Measurements from ENCODE around the gene ACVR1C. TPM values are rescaled to one million over a fixed set of nuclear protein-coding genes. Genes with fewer than 3 reads are reported as not detected.
A peak's percentile ranks its signal among the peaks of the same experiment; 100 is the strongest.
"Not testable (repeated sequence)": the region's sequence is repeated elsewhere in the genome, so short reads cannot be mapped to it uniquely, and the experiment has no call there.

The ACVR1C gene
- total and polyA plus RNA-seq, 5 experiments from 2014 or later: 0.67 to 4.7 (median 1.9) TPM

DNA sequence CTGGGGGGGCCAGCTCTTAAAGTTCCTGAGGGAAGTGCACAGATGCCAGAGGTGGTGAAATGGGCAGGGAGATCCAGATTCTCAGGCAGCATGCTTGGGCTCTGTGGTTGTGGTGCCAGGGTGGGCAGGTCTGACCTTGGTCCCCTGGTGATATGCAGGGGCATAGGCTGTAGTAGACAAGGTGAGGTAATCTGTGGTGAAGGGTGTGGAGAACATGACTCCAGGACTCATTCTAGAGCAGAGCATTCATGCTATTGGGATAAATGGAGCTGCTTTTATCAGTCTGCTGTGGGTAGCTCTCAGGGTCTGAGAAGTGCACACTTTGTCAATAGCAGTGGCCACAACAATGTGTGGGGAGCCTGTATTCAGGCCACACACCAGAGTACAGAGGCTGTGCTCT, 16.9 kb downstream of the ACVR1C start:
- H3K36me3 Mint-ChIP-seq: peaks cover 2 to 30% (median 10%) of the 10 kb centered on the region in 3 donors
- peaks cover 0 to 20% (median 10%) of the 10 kb centered on the region in 9 donors for H3K9me3 Mint-ChIP-seq
- no peak overlapping the region for H3K4me3 Mint-ChIP-seq
- no peak for DNase-seq
- H3K4me1 Mint-ChIP-seq: peaks cover 0 to 2% (median 0%) of the 10 kb centered on the region in 4 donors
- peaks cover 0 to 12% (median 9%) of the 10 kb centered on the region in 5 donors for H3K27me3 Mint-ChIP-seq
- H3K27ac Mint-ChIP-seq: no peak overlapping the region
- ATAC-seq: no peak
- POLR2A ChIA-PET: no interaction called here

DNA sequence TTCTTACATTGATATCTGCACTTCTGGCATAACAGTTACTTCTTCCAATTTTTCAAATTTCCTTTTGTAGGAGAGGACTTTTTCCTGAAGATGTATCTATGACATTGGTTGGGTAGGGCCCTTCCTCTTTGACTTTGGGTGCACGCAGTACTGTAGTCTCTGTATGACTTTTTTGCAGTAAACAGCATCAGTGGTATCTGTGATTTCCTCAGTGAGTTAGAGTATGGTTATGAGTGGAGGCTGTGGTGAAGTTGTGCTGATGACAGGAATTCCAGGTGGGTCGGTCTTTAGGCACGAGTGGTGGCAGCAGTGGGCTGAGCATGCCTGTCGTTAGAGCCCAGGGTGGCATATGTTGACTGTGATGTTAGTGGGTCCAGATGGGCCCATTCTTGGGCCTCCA, 17.6 kb downstream of the ACVR1C start:
- Mint-ChIP-seq H3K36me3 (peaks cover 2 to 26% (median 10%) of the 10 kb centered on the region in 3 donors), H3K27me3 (peaks cover 0 to 8% (median 4%) of the 10 kb centered on the region in 5 donors), H3K4me3 (no peak overlapping the region), H3K4me1 (peaks cover 0 to 2% (median 0%) of the 10 kb centered on the region in 4 donors), H3K27ac (no peak overlapping the region), H3K9me3 (peaks cover 0 to 20% (median 10%) of the 10 kb centered on the region in 9 donors)
- POLR2A ChIA-PET: no interaction called here
- ATAC-seq: no peak
- DNase-seq: no peak

DNA sequence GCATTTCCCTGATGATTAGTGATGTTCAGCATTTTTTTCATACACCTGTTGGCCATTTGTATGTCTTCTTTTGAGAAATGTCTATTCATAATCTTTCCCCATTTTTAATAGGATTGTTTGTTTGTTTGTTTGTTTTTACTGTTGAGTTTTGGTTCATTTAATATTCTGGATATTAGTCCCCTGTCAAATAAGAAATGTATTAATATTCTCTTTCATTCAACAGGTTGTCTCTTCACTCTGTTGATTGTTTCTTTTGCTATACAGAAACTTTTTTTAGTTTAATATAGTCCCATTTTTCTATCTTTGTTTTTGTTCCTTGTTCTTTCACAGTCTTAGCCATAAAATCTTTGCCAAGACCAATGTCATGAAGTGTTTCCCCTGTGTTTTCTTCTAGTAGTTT, 22.1 kb downstream of the ACVR1C start:
- POLR2A ChIA-PET: no interaction called here

DNA sequence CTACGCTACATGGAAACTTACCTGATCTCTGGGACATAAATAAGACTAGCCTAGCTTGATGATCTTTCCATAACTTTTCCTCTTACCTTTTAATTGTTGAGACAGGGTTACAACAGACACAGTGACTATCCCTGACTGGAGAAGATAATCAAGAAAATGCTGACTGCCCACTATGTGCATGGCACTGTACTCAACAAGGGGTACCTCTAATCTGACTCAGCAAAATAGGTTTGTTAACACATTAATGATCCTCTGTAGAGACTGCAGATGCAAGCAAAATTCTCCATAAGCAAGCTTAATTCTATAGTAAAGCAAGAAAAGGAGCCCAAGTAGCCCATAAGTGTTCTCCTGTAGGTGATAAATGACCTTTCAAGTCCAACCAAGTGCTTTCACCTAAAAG, 25.5 kb downstream of the ACVR1C start:
- H3K36me3 Mint-ChIP-seq: no peaks in the 10 kb centered on the region
- no peak for ATAC-seq
- H3K4me1 Mint-ChIP-seq: no peaks in the 10 kb centered on the region
- no peaks in the 10 kb centered on the region for H3K9me3 Mint-ChIP-seq
- no peak for DNase-seq
- POLR2A ChIA-PET: no interaction called here
- no peak overlapping the region for H3K27ac Mint-ChIP-seq
- H3K27me3 Mint-ChIP-seq: peaks cover 0 to 4% (median 0%) of the 10 kb centered on the region in 5 donors
- H3K4me3 Mint-ChIP-seq: no peak overlapping the region

More for the DNA sequence above, 22.1 kb downstream of the ACVR1C start:
- Mint-ChIP-seq H3K4me3 (no peak overlapping the region), H3K4me1 (peaks cover 0 to 2% (median 0%) of the 10 kb centered on the region in 4 donors), H3K27me3 (peaks cover 0 to 4% (median 0%) of the 10 kb centered on the region in 5 donors), H3K27ac (no peak overlapping the region), H3K9me3 (peaks cover 0 to 18% (median 9%) of the 10 kb centered on the region in 9 donors), H3K36me3 (peaks cover 2 to 16% (median 10%) of the 10 kb centered on the region in 3 donors)
- ATAC-seq (no peak), DNase-seq (no peak)

DNA sequence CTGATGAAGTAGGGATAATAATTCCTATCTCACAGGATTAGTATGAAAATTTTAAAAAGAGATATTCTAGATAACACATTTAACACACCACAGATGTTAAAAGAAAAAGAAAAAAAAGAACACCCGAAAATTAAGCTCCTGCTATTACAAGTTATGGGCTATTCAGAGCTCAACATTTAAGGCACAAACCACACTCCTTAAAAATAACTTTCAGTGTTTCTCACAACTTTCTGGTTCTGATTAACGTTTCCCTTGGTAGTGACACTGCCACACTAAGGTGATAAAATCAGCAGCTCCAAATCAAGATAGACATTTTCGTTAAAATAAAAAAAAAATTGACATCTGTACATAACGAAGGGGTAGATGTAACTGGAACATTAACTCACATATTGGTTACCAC, 26.9 kb downstream of the ACVR1C start:
- ATAC-seq: no peak

DNA sequence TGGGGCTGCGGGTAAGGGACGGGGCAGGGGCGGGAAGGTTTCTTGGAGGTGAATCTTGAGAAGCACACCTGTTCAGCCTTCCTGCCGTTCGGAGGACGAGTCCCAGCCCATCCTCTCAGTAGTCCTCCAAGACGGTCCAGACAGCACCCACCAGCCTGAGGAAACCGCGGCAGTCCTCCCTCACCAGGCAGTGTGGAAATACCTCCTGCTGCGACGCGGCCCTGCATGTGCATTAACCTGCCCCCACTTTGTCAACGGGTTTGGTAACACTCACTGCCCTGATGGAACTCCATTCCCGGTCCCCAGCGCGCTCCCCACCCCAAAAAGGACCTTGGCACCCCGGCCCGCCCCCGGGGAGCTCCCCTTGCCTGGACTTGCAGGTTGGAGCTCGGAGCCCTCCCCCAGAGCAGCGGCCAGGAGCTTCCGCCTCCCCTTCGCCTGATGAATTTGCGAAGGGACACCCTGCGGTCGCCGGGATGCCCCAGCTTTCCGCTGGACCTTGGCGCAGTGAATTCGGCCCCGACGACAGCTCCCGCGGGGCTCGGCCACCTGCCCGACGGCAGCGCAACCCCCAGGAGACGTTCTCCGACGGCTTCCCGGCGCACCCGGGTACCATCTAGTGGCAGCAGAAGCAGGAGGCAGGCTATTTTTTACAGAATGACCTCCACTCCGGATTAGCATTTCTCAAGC, 31.5 kb downstream of the ACVR1C start:
- POLR2A ChIA-PET: interaction anchor here (0.7 to 1.6 kb wide), 4 partner anchors 31 to 295 kb away, joined by 3 to 9 read pairs (median 4); partner anchors contain the start of genes ACVR1C and ERMN
- H3K27me3 Mint-ChIP-seq: peaks cover 0 to 12% (median 0%) of the 10 kb centered on the region in 5 donors
- H3K4me1 Mint-ChIP-seq: peaks cover 4 to 11% (median 9%) of the 10 kb centered on the region in 4 donors
- no peaks in the 10 kb centered on the region for H3K36me3 Mint-ChIP-seq
- peak overlapping the region; percentile 59 to 84 (median 70) for H3K4me3 Mint-ChIP-seq
- H3K9me3 Mint-ChIP-seq: no peaks in the 10 kb centered on the region
- peak; percentile 26 to 79 (median 53) for DNase-seq
- peak; percentile 87 to 93 for ATAC-seq
- peak overlapping the region in 1 of 10 donors; percentile 63 for H3K27ac Mint-ChIP-seq

More for the DNA sequence above, 26.9 kb downstream of the ACVR1C start:
- no peaks in the 10 kb centered on the region for H3K9me3 Mint-ChIP-seq
- no peak for DNase-seq
- no peak overlapping the region for H3K4me3 Mint-ChIP-seq
- no peak overlapping the region for H3K27ac Mint-ChIP-seq
- H3K4me1 Mint-ChIP-seq: peaks cover 0 to 6% (median 3%) of the 10 kb centered on the region in 4 donors
- POLR2A ChIA-PET: no interaction called here
- no peaks in the 10 kb centered on the region for H3K36me3 Mint-ChIP-seq
- peaks cover 0 to 7% (median 0%) of the 10 kb centered on the region in 5 donors for H3K27me3 Mint-ChIP-seq

DNA sequence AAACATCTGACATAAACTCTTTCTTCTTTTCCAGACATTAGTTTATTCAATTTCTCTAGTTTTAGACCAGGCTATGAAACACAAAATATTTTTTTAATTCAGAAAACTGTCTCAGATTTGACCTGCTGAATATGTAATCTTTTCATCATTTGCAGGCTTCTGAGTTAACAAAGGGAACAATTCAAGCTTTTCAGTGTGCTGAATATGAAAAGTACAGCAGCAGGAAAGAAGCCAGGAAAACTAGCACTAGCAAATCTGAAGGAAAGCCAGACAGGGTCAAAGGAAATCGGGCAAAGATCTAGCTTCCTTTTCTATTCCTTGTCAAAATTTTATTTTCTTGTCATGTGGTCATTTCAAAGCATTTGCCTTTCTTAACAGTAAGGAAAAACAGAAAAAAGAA, 35.3 kb downstream of the ACVR1C start:
- peaks cover 0 to 3% (median 0%) of the 10 kb centered on the region in 3 donors for H3K36me3 Mint-ChIP-seq
- peaks cover 4 to 11% (median 9%) of the 10 kb centered on the region in 4 donors for H3K4me1 Mint-ChIP-seq
- no peak overlapping the region for H3K4me3 Mint-ChIP-seq
- H3K27me3 Mint-ChIP-seq: peaks cover 0 to 14% (median 0%) of the 10 kb centered on the region in 5 donors
- POLR2A ChIA-PET: no interaction called here
- ATAC-seq (no peak), DNase-seq (no peak)
- peaks cover 0 to 2% (median 0%) of the 10 kb centered on the region in 9 donors for H3K9me3 Mint-ChIP-seq
- no peak overlapping the region for H3K27ac Mint-ChIP-seq

DNA sequence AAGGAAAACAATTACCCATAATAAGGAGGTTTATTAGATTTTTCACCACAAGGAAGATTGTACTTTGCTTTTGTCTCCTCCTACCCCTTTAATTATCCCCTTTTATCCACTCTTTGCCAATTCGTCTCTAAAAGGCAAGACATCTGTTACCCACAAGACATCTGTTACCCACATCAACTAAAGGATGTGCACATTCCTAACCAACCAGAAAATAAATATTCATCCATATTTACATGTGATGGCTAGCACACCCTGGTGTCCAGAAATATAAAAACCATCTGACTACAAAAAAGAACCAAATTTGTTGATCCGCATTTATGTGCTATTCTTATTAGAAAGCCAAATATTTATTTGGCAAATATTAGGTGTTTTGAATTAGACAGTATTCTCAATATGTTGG, 35.7 kb downstream of the ACVR1C start:
- Mint-ChIP-seq H3K4me3 (no peak overlapping the region), H3K36me3 (peaks cover 0 to 3% (median 0%) of the 10 kb centered on the region in 3 donors), H3K27me3 (peaks cover 0 to 14% (median 0%) of the 10 kb centered on the region in 5 donors), H3K9me3 (peaks cover 0 to 2% (median 0%) of the 10 kb centered on the region in 9 donors), H3K4me1 (peaks cover 4 to 11% (median 9%) of the 10 kb centered on the region in 4 donors), H3K27ac (no peak overlapping the region)
- ATAC-seq (no peak), DNase-seq (peak in 1 of 10 donors; percentile 1)
- POLR2A ChIA-PET: no interaction called here

DNA sequence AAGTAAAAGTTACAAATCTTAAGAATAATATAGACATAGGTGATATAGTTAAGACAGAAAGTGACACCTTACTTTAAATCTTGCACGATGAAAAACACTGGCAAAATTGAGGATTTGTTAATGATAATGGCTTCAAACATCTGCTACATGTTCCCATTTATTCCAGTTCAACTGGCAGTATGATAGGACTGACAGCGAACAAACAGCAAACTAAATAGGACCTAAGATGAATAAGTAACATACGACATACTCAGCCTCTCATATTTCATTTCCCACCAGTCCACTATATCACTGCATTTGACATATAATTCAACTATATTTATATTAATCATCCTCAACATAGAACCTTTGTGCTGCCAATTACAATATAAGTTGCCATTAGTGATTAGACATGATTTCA, 36.3 kb downstream of the ACVR1C start:
- H3K36me3 Mint-ChIP-seq: peaks cover 0 to 3% (median 0%) of the 10 kb centered on the region in 3 donors
- peaks cover 4 to 11% (median 6%) of the 10 kb centered on the region in 4 donors for H3K4me1 Mint-ChIP-seq
- no peak overlapping the region for H3K27ac Mint-ChIP-seq
- no peak for DNase-seq
- POLR2A ChIA-PET: no interaction called here
- ATAC-seq: no peak
- H3K9me3 Mint-ChIP-seq: peaks cover 0 to 2% (median 0%) of the 10 kb centered on the region in 9 donors
- H3K27me3 Mint-ChIP-seq: peaks cover 0 to 9% (median 0%) of the 10 kb centered on the region in 5 donors
- no peak overlapping the region for H3K4me3 Mint-ChIP-seq

DNA sequence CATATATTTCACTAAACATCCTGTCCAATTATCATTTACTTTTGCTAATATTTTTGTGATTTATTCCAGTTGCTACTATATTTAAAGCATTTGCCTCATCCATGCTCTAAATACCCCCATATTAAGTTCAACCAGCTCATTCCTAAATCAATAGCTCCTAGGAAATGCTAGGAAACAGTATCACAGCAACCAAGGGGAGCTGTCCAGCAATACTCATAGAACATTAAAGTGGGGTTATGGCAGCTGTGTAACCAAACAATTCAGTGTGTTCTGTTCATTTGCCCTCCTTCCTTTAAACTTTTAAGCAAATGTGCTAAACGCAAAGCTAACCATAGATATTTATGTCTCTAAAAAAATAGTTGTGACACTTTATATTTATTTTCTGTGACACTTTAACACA, 41.1 kb downstream of the ACVR1C start:
- ATAC-seq: no peak
- Mint-ChIP-seq H3K27ac (no peak overlapping the region), H3K4me3 (no peak overlapping the region)

DNA sequence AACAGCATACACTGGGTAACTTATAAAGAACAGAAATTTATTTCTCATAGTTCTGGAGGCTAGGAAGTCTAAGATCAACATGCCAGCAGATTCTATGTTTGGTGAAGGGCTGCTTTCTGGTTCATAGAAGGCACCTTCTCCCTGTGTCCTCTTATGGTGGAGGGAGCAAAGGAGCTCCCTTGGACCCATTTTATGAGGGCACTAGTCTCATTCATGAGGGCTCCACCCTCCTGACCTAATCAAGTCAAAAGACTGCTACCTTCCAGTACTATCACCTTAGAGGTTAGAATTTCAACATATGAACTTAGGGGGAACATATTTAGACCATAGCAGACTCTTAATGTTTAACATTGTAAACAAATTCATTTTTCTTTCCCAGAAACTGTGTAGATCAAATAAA, 54.5 kb downstream of the ACVR1C start:
- ATAC-seq (no peak), DNase-seq (no peak)
- Mint-ChIP-seq H3K27ac (peak overlapping the region in 1 of 10 donors; percentile 22), H3K9me3 (no peaks in the 10 kb centered on the region), H3K36me3 (peaks cover 0 to 3% (median 3%) of the 10 kb centered on the region in 3 donors), H3K4me3 (no peak overlapping the region), H3K27me3 (no peaks in the 10 kb centered on the region), H3K4me1 (peaks cover 0 to 3% (median under 1%) of the 10 kb centered on the region in 4 donors)
- POLR2A ChIA-PET: interaction anchor here (0.9 kb wide), 1 partner anchor 272 kb away, joined by 3 read pairs; no protein-coding TSS in a partner anchor

More for the DNA sequence above, 41.1 kb downstream of the ACVR1C start:
- Mint-ChIP-seq H3K9me3 (peaks cover 0 to 3% (median 0%) of the 10 kb centered on the region in 9 donors), H3K36me3 (peaks cover 0 to 27% (median 10%) of the 10 kb centered on the region in 3 donors), H3K27me3 (peaks cover 0 to 4% (median 0%) of the 10 kb centered on the region in 5 donors), H3K4me1 (peaks cover 0 to under 1% (median 0%) of the 10 kb centered on the region in 4 donors)
- DNase-seq: no peak
- POLR2A ChIA-PET: no interaction called here

DNA sequence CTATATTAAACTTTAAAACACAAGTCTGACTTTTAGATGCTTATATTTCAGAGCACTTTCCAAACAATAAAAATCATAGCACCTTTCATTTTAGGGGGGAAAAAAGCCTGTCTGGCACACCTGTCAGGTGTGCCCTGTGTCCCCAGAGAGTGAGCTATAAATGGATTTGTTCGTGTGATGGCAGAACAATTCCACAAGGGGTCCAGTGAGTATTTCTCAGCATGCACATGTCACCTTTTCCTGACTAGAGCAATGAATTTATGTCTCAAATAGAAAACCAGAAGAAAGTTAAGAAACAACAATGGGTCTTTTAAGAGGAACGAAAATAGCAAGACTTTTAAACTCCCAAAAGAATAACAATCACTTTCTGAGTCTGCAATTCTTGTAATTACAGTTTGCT, 55.9 kb downstream of the ACVR1C start:
- no peaks in the 10 kb centered on the region for H3K27me3 Mint-ChIP-seq
- peak in 2 of 10 donors; percentile 12 to 13 for DNase-seq
- POLR2A ChIA-PET: no interaction called here
- no peak overlapping the region for H3K4me3 Mint-ChIP-seq
- H3K36me3 Mint-ChIP-seq: no peaks in the 10 kb centered on the region
- peaks cover 0 to 3% (median under 1%) of the 10 kb centered on the region in 4 donors for H3K4me1 Mint-ChIP-seq
- H3K9me3 Mint-ChIP-seq: no peaks in the 10 kb centered on the region
- no peak overlapping the region for H3K27ac Mint-ChIP-seq
- peak in 1 of 2 donors; percentile 55 for ATAC-seq

DNA sequence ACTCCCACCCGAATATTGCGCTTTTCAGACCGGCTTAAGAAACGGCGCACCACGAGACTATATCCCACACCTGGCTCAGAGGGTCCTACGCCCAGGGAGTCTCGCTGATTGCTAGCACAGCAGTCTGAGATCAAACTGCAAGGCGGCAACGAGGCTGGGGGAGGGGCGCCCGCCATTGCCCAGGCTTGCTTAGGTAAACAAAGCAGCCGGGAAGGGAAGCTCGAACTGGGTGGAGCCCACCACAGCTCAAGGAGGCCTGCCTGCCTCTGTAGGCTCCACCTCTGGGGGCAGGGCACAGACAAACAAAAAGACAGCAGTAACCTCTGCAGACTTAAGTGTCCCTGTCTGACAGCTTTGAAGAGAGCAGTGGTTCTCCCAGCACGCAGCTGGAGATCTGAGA, 62.0 kb downstream of the ACVR1C start:
- H3K9me3 Mint-ChIP-seq, H3K27ac Mint-ChIP-seq, POLR2A ChIA-PET, DNase-seq, H3K36me3 Mint-ChIP-seq, H3K27me3 Mint-ChIP-seq, H3K4me3 Mint-ChIP-seq, ATAC-seq: not testable (repeated sequence)
- peaks cover 0 to 15% (median 4%) of the 10 kb centered on the region in 4 donors for H3K4me1 Mint-ChIP-seq
